ENCODE results near the gene PTPRJ. TPM values are rescaled to one million over a fixed set of nuclear protein-coding genes. Genes with fewer than 3 reads are reported as not detected.

PTPRJ gene
- total and polyA plus RNA-seq, 2 of the 13 experiments (the other 11 are each of a cell fraction or from before 2014, with no cell fraction given) = 1.0 to 1.2 TPM

- no peak for ATAC-seq
- ChIA-PET POLR2A (no interaction called here), CTCF (ENCODE audit: low intra/inter-chr PET ratio, low total read pairs) (no interaction called here)
- no peak for DNase-seq (ENCODE audit: low spot score)
- Histone ChIP-seq H3K27ac (ENCODE audit: extremely low read length, insufficient read depth, low read length) (no peak overlapping the region), H3K4me1 (ENCODE audit: insufficient read depth, low read length) (peaks cover 11% of the 10 kb centered on the region), H2AFZ (ENCODE audit: low read length) (no peak overlapping the region), H3K79me2 (ENCODE audit: insufficient read depth, low read length) (no peaks in the 10 kb centered on the region), H3K9ac (ENCODE audit: insufficient read depth, low read depth, low read length) (no peak overlapping the region), H3K36me3 (replicated peaks in 1 of 2; ENCODE audit: control insufficient read depth in 1 of 2, insufficient read depth in 2 of 2, low read length in 2 of 2) (no peaks in the 10 kb centered on the region), H4K20me1 (ENCODE audit: insufficient read depth, low read length) (no peaks in the 10 kb centered on the region), H3K4me2 (ENCODE audit: low read depth, low read length) (no peak overlapping the region), H3K27me3 (ENCODE audit: control insufficient read depth in 1 of 2, insufficient read depth in 2 of 2, low read length in 2 of 2) (no peaks in the 10 kb centered on the region), H3K4me3 (replicated peaks in 1 of 3; ENCODE audit: insufficient read depth in 1 of 3, low read depth in 2 of 3, low read length in 3 of 3) (no peak overlapping the region), H3K9me3 (ENCODE audit: low read length) (no peaks in the 10 kb centered on the region)
- intact Hi-C loops (cut with micrococcal nuclease; ENCODE audit: unreplicated experiment) = no loop called here
- in situ Hi-C loops (cut with HindIII; ENCODE audit: extremely low pct_ligation_motif_present, low pct_unique_long_range_greater_than_20kb) = no loop called here
- no peak for FAIRE-seq
- no peak for TF ChIP-seq NFYC (CRISPR knock-in tag; IDR thresholded peaks at IDR 0.05)
- no peak for TF ChIP-seq ZC3H4 (CRISPR knock-in tag; IDR thresholded peaks at IDR 0.05; ENCODE audit: borderline replicate concordance)
- TF ChIP-seq ZNF44 (CRISPR knock-in tag; IDR thresholded peaks at IDR 0.05) = no peak
- TF ChIP-seq MEIS2 (CRISPR knock-in tag; IDR thresholded peaks at IDR 0.05) = no peak
- TF ChIP-seq ZFP41 (CRISPR knock-in tag; IDR thresholded peaks at IDR 0.05; ENCODE audit: borderline replicate concordance) = no peak
- no peak for TF ChIP-seq SP1 (IDR thresholded peaks at IDR 0.05)
- TF ChIP-seq SP1 (CRISPR knock-in tag; IDR thresholded peaks at IDR 0.05) = no peak
- TF ChIP-seq ETV5 (CRISPR knock-in tag; IDR thresholded peaks at IDR 0.05; ENCODE audit: borderline replicate concordance) = no peak
- TF ChIP-seq HMG20A (CRISPR knock-in tag; IDR thresholded peaks at IDR 0.05; ENCODE audit: borderline replicate concordance) = no peak
- TF ChIP-seq TSC22D2 (CRISPR knock-in tag; IDR thresholded peaks at IDR 0.05; ENCODE audit: borderline replicate concordance) = no peak
- no TSS peak for BruUV-seq (replicated peaks)
- 70% methylated on average over 6 of the region's 8 CpGs for WGBS (ENCODE audit: low lambda C conversion rate)
These were observed 63.0 kb downstream of the PTPRJ start for GRCh38 chr11:48043111-48043990.
